ENCODE data around the gene LHX4.

DNA sequence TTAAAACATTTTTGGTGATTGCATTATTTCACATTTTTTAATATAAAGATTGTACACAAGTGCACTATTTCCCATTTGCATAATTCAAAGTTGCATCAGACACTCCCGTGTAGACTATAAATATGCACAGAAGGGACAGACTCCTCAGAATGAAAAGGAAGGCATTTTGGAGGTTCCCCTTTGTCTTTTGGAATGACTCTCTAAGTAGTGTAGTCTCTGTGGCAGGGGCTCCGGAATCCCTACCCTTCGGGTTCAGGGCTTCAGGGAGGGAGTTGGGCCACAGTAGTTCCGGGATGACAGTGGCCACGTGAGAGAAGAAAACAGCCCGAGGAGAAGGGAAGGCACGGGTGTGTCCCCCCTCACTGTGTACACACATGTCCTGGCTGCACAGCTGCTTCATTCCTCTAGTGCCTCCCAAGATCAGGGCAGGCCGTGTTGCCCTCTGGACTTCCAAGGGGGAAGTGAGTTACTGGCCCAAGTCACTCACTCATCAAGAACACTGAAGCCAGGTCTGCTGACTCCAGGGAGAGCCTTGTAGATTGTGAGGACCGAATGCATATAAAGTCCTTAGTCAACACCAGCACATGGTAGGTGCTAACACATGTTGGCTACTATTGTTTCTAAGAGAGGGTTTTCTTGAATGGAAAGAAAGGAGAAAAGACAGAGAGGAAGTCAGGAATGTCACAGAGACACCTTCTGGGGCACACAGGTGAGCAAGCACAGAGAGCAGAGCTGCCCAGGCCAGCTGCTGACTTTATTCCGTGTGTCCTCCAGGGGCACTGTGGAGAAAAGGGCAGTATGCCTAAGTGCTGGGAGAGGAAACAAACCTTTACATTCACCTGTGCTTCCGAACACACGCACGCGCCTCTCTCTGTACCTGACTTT, 39.8 kb downstream of the LHX4 start:
- TF ChIP-seq JUND (IDR thresholded peaks at IDR 0.05) (no peak), YY1 (IDR thresholded peaks at IDR 0.05) (no peak), SP1 (IDR thresholded peaks at IDR 0.05) (no peak), GABPA (IDR thresholded peaks at IDR 0.05 in 1 of 2, conservative IDR thresholded peaks at IDR 0.05 in 1 of 2) (no peak), RAD21 (IDR thresholded peaks at IDR 0.05) (peak in 1 of 2 donors; percentile 67)
- TF ChIP-seq, protein P1, sequence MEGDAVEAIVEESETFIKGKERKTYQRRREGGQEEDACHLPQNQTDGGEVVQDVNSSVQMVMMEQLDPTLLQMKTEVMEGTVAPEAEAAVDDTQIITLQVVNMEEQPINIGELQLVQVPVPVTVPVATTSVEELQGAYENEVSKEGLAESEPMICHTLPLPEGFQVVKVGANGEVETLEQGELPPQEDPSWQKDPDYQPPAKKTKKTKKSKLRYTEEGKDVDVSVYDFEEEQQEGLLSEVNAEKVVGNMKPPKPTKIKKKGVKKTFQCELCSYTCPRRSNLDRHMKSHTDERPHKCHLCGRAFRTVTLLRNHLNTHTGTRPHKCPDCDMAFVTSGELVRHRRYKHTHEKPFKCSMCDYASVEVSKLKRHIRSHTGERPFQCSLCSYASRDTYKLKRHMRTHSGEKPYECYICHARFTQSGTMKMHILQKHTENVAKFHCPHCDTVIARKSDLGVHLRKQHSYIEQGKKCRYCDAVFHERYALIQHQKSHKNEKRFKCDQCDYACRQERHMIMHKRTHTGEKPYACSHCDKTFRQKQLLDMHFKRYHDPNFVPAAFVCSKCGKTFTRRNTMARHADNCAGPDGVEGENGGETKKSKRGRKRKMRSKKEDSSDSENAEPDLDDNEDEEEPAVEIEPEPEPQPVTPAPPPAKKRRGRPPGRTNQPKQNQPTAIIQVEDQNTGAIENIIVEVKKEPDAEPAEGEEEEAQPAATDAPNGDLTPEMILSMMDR (IDR thresholded peaks at IDR 0.05; ENCODE audit: low read depth, low read length, missing input control), result peak; percentile 27
- TF ChIP-seq, protein P2, sequence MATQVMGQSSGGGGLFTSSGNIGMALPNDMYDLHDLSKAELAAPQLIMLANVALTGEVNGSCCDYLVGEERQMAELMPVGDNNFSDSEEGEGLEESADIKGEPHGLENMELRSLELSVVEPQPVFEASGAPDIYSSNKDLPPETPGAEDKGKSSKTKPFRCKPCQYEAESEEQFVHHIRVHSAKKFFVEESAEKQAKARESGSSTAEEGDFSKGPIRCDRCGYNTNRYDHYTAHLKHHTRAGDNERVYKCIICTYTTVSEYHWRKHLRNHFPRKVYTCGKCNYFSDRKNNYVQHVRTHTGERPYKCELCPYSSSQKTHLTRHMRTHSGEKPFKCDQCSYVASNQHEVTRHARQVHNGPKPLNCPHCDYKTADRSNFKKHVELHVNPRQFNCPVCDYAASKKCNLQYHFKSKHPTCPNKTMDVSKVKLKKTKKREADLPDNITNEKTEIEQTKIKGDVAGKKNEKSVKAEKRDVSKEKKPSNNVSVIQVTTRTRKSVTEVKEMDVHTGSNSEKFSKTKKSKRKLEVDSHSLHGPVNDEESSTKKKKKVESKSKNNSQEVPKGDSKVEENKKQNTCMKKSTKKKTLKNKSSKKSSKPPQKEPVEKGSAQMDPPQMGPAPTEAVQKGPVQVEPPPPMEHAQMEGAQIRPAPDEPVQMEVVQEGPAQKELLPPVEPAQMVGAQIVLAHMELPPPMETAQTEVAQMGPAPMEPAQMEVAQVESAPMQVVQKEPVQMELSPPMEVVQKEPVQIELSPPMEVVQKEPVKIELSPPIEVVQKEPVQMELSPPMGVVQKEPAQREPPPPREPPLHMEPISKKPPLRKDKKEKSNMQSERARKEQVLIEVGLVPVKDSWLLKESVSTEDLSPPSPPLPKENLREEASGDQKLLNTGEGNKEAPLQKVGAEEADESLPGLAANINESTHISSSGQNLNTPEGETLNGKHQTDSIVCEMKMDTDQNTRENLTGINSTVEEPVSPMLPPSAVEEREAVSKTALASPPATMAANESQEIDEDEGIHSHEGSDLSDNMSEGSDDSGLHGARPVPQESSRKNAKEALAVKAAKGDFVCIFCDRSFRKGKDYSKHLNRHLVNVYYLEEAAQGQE (IDR thresholded peaks at IDR 0.05), result no peak
- TF ChIP-seq, protein P3, sequence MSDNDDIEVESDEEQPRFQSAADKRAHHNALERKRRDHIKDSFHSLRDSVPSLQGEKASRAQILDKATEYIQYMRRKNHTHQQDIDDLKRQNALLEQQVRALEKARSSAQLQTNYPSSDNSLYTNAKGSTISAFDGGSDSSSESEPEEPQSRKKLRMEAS (IDR thresholded peaks at IDR 0.05), result no peak

Measured in liver (tissue), 3 donors.